Measurements from ENCODE around the gene NPL. TPM values are rescaled to one million over a fixed set of nuclear protein-coding genes. Genes with fewer than 3 reads are reported as not detected.

NPL gene
- total and polyA plus RNA-seq, 9 of the 15 experiments (the other 6 are each of a cell fraction or from before 2014, with no cell fraction given) = 9.9 to 22.3 (median 14.2) TPM

DNA sequence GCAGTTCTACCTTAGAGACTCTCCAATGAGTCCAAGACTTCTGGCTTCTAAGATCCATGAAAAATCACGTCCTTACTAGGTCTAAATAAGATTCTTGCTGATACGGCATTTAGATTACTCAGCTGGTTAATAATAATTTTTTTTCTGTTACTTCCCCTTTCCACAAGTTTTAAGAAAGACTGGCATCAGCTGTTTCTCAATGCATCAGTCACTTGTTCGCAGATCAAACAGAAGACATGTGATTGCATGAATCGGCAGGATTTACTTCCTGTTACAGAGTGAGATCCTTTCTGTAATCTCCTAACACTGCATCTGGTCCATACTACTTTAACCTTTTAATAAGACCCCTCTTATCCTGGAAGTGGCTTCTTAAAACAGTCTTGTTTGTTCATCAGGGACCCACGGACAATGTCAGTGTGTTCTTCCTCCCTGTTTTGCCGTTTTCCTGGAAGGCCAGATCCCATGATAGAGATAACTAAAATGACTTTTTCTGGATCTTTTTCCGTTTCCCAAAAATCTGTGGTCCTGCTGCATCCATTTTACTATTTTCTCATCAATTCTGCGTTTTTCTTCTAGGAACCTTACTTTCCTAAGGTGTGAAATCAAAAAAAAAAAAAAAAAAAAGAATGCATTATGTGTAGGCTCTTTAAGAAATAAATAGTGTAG lies 6.1 kb downstream of the NPL start (continued):
- TF ChIP-seq, protein P1, sequence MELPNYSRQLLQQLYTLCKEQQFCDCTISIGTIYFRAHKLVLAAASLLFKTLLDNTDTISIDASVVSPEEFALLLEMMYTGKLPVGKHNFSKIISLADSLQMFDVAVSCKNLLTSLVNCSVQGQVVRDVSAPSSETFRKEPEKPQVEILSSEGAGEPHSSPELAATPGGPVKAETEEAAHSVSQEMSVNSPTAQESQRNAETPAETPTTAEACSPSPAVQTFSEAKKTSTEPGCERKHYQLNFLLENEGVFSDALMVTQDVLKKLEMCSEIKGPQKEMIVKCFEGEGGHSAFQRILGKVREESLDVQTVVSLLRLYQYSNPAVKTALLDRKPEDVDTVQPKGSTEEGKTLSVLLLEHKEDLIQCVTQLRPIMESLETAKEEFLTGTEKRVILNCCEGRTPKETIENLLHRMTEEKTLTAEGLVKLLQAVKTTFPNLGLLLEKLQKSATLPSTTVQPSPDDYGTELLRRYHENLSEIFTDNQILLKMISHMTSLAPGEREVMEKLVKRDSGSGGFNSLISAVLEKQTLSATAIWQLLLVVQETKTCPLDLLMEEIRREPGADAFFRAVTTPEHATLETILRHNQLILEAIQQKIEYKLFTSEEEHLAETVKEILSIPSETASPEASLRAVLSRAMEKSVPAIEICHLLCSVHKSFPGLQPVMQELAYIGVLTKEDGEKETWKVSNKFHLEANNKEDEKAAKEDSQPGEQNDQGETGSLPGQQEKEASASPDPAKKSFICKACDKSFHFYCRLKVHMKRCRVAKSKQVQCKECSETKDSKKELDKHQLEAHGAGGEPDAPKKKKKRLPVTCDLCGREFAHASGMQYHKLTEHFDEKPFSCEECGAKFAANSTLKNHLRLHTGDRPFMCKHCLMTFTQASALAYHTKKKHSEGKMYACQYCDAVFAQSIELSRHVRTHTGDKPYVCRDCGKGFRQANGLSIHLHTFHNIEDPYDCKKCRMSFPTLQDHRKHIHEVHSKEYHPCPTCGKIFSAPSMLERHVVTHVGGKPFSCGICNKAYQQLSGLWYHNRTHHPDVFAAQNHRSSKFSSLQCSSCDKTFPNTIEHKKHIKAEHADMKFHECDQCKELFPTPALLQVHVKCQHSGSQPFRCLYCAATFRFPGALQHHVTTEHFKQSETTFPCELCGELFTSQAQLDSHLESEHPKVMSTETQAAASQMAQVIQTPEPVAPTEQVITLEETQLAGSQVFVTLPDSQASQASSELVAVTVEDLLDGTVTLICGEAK (IDR thresholded peaks at IDR 0.05) = no peak
- TF ChIP-seq, protein P1 (CRISPR knock-in tag; IDR thresholded peaks at IDR 0.05) = no peak
- TF ChIP-seq ZNF589 (CRISPR knock-in tag; IDR thresholded peaks at IDR 0.05; ENCODE audit: low read depth) (no peak), PCBP1 (IDR thresholded peaks at IDR 0.05; ENCODE audit: low read depth, low read length, poor library complexity, severe bottlenecking) (no peak), RBM22 (IDR thresholded peaks at IDR 0.05; ENCODE audit: low read depth, low read length, poor library complexity, severe bottlenecking) (no peak), POLR3G (IDR thresholded peaks at IDR 0.05; ENCODE audit: extremely low read depth, insufficient read length, insufficient replicate concordance) (no peak), FOS (IDR thresholded peaks at IDR 0.05; ENCODE audit: extremely low read depth, insufficient read length) (no peak)
- TF ChIP-seq, protein P2, sequence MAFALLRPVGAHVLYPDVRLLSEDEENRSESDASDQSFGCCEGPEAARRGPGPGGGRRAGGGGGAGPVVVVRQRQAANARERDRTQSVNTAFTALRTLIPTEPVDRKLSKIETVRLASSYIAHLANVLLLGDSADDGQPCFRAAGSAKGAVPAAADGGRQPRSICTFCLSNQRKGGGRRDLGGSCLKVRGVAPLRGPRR (CRISPR knock-in tag; IDR thresholded peaks at IDR 0.05) = no peak
- TF ChIP-seq, protein P3, sequence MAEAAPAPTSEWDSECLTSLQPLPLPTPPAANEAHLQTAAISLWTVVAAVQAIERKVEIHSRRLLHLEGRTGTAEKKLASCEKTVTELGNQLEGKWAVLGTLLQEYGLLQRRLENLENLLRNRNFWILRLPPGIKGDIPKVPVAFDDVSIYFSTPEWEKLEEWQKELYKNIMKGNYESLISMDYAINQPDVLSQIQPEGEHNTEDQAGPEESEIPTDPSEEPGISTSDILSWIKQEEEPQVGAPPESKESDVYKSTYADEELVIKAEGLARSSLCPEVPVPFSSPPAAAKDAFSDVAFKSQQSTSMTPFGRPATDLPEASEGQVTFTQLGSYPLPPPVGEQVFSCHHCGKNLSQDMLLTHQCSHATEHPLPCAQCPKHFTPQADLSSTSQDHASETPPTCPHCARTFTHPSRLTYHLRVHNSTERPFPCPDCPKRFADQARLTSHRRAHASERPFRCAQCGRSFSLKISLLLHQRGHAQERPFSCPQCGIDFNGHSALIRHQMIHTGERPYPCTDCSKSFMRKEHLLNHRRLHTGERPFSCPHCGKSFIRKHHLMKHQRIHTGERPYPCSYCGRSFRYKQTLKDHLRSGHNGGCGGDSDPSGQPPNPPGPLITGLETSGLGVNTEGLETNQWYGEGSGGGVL (CRISPR knock-in tag; IDR thresholded peaks at IDR 0.05) = no peak
- TF ChIP-seq, protein P4, sequence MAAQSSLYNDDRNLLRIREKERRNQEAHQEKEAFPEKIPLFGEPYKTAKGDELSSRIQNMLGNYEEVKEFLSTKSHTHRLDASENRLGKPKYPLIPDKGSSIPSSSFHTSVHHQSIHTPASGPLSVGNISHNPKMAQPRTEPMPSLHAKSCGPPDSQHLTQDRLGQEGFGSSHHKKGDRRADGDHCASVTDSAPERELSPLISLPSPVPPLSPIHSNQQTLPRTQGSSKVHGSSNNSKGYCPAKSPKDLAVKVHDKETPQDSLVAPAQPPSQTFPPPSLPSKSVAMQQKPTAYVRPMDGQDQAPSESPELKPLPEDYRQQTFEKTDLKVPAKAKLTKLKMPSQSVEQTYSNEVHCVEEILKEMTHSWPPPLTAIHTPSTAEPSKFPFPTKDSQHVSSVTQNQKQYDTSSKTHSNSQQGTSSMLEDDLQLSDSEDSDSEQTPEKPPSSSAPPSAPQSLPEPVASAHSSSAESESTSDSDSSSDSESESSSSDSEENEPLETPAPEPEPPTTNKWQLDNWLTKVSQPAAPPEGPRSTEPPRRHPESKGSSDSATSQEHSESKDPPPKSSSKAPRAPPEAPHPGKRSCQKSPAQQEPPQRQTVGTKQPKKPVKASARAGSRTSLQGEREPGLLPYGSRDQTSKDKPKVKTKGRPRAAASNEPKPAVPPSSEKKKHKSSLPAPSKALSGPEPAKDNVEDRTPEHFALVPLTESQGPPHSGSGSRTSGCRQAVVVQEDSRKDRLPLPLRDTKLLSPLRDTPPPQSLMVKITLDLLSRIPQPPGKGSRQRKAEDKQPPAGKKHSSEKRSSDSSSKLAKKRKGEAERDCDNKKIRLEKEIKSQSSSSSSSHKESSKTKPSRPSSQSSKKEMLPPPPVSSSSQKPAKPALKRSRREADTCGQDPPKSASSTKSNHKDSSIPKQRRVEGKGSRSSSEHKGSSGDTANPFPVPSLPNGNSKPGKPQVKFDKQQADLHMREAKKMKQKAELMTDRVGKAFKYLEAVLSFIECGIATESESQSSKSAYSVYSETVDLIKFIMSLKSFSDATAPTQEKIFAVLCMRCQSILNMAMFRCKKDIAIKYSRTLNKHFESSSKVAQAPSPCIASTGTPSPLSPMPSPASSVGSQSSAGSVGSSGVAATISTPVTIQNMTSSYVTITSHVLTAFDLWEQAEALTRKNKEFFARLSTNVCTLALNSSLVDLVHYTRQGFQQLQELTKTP (IDR thresholded peaks at IDR 0.05; ENCODE audit: low read depth in 1 of 2, partially characterized antibody in 2 of 2) = no peak

Data from K562 (cell line).